DND-41 (cell line): ENCODE data around the gene TCF7L2.

Experiments used
- CTCF ChIP-seq: IDR thresholded peaks from 2 replicates; pipeline ENCODE4 v1.5.1; 2012; ENCODE audit warnings: borderline replicate concordance, low read length, moderate library complexity, mild to moderate bottlenecking; ENCODE audit not compliant: poor library complexity, severe bottlenecking; ENCODE audit errors: extremely low read depth
- EZH2 ChIP-seq: IDR thresholded peaks from 3 replicates; pipeline ENCODE4 v1.6.1; 2012; ENCODE audit warnings: borderline replicate concordance, low read depth, mild to moderate bottlenecking, moderate library complexity, low read length, inconsistent platforms; ENCODE audit not compliant: severe bottlenecking

- no peak for TF ChIP-seq CTCF
- no peak for TF ChIP-seq EZH2
Measured at GRCh38 chr10:113113241-113113640, 163.2 kb downstream of the TCF7L2 start.
